H1 (cell line): ENCODE results near the gene DHRS1.

Source experiments
- CTCF ChIP-seq, 3 experiments: IDR thresholded peaks; 1 replicate in 2 of 3; 2 replicates in 1 of 3; pipeline versions ENCODE4 v1.5.1 to v1.6.1; 2011; ENCODE audit warnings: low read length in 3 of 3, mild to moderate bottlenecking in 3 of 3, inconsistent platforms in 2 of 3, low read depth in 1 of 3, moderate library complexity in 1 of 3; ENCODE audit not compliant: insufficient read depth in 1 of 3; ENCODE audit errors: control extremely low read depth in 1 of 3
- POLR2A ChIP-seq, 2 experiments: IDR thresholded peaks; 1 replicate in 1 of 2; 2 replicates in 1 of 2; pipeline ENCODE4 v1.6.1; 2011; ENCODE audit warnings: low read depth in 2 of 2, low read length in 2 of 2, mild to moderate bottlenecking in 2 of 2; ENCODE audit errors: control extremely low read depth in 1 of 2

GRCh38 chr14:24335461-24336171 lies 36.0 kb upstream of the DHRS1 start:
- no peak for TF ChIP-seq CTCF (IDR thresholded peaks at IDR 0.05; ENCODE audit: control extremely low read depth in 1 of 3, insufficient read depth in 1 of 3, low read depth in 1 of 3, low read length in 3 of 3)
- no peak for TF ChIP-seq POLR2A (IDR thresholded peaks at IDR 0.05; ENCODE audit: control extremely low read depth in 1 of 2, low read depth in 2 of 2, low read length in 2 of 2)
